NCI-H1694 treated with DMSO at 0.1 percent for 48 hours (cell line): ENCODE measurements around the gene SUCO.

ENCODE experiments used
- DNase-seq: peaks from one replicate; lab custom pipeline; 2025; lab: John Stamatoyannopoulos, UW

Gene SUCO

DNA sequence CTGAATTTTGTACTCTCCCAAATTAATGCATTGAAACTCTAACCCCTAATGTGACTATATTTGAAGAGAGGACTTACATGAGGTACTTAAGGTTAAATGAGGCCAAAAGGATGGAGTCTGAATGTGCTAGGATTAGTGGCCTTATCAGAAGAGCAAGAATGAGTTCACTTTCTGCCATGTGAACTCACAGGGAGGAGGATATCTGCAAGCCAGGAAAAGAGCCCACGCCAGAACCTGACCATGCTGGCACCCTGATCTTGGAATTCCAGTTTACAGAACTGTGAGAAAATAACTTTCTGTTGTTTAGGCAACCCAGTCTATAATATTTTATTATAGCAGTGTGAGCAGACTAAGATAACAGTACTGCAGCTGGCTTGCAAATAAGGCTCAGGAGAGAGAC lies 113.7 kb downstream of the SUCO start:
- no peak for DNase-seq

DNA sequence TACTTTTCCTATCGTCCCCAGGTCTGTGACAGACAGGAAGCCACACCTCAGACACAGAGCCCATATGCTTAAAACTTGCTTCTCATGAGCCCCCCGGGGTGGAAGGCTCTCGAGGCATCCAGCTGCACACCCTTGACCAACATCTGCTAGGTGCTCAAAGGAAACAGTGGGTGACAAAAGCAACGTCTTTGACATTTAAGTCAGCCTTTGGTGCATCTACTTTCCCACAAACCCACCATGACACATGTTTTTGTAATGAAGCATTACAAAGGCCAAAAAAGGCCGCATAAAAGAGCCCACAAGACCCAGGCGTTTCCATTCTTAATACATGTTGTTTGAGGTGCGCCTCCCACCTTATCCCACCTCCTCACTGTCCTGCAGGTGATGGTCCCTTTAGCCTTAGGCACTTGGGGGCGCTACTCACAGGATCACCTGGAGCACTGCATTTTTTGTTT lies 114.2 kb downstream of the SUCO start:
- DNase-seq, result no peak

DNA sequence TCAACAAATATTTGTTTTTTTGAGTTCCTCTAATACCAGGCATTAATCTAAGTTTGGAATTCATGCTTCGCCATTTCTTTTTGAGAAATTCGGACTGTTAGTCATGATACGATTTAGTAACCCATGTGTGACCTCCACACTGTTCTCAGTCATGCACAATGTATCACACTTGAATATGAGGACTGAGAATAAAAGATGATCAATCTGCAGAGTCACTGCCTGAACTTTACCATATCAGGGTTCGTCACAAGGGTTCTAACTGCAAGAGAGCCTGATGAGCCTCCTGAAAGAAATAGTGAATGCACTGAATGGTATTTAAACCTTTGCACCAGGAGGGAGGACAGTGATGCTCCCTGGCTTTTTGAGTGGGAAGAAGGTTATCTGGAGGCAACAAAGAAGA lies 115.0 kb downstream of the SUCO start:
- no peak for DNase-seq

DNA sequence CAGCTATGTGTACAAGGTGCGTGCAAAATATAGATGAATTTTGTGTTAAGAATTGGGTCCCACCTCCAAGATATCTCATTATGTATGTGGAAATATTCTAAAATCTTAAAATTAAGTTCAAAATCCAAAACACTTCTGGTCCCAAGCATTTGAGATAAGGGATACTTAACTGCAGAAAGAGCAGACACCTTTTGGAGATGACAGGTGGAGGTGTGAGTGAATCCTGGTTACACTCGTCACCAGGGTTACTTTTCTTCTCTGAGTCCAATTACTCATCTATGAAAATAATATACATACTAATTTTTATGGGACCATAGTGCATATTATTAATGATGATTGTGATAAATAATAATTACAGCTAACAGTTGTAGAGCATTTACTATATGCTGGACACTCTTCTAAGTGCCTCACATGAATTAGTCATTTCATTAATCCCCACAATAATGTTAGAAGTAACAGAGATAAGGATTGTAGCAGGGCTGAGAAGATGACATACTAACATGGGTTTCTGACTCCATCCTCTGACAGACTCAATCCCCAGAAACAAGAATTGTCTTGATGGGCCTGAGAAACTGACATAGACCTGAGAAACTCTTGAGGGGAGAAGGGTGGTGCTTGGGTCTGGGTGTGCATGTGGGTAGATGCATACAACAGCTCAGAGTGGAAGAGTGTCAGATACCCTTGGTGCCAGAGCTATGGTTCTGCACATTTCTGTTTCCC lies 117.7 kb downstream of the SUCO start:
- DNase-seq, result no peak

DNA sequence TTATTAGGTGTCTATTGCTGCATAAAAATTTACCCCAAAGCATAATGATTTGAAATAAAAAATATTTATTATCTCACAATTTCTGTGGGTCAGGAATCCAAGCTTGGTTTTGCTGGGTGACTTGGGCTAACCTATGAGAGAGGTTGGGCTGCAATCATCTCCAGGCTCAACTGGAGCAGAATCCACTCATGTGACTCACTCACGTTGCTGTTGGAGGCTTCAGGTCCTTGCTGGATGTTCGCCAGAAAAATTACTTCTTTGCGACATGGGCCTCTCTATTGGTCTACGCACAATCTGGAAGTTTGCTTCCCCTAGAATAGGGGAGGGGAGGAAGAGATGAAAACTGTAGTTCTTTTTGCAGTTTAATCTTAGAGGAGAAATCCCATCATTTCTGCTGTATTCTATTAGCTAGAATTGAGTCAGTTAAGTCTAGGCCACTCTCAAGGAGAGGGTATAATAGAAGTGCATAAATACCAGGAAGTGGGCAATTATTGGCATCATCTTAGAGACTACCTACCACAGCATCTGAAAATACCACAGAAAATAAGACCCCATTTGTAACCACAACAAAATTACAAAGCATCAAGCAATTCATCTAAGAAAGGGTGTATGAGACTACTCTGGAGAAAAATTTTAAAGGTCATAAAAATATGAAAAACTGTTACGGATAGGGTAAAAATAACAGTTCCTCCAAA lies 120.2 kb downstream of the SUCO start:
- no peak for DNase-seq

DNA sequence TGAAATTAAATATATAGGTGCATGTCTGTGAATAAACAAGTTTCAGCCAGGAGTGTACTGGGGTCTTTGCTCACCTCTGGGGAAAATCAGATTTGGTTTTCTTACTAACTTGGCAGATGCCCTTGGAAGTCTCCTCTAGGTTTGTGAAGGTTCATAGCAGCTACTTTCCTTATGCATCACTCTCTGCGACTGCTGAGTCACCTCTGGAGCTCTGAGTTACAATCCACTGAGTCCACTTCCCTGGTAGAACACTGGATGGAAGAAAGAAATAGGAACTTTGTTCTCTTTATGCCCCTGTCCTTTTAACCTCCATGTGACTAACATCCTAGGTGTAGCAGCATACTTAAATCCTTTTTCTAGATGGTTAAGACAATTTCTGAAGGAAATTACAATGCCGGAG lies 121.6 kb downstream of the SUCO start:
- DNase-seq, result no peak

DNA sequence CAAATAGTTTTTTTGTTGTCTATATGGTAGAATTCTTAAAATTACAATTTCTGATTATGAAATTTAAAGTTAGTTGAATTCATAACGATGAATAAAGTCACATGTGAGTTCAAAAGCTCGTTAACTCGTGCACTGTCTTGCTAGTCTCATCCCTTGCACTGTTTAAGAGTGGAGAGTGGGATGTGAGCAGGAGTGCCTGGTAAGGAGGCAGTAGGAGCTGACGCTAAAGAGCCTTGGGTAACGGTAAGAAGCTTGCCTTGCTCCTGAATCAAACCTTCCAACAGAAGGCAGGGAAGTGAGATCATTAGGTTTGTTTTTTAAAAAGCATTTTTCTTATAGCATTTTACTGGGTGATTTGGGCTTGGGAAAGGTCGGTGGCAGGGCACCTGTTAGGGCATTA lies 123.6 kb downstream of the SUCO start:
- no peak for DNase-seq

DNA sequence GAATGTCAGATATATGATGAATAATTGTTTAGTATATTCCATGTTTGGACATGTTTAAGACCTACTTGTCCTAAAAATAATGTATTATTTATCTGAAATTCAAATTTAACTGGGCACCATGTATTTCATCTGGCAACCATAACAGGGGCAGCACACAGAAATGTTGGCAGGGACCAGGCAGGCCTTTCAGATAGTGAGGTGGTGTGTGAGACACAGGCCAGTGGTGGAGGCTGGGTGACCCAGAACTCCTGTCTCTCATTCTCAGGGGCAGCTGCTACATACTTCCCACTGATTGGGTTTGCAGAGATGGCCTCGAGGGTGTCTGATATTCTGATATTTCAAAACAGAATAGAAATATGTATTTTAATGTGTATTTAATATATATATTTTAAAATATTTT lies 124.6 kb downstream of the SUCO start:
- DNase-seq, result no peak

DNA sequence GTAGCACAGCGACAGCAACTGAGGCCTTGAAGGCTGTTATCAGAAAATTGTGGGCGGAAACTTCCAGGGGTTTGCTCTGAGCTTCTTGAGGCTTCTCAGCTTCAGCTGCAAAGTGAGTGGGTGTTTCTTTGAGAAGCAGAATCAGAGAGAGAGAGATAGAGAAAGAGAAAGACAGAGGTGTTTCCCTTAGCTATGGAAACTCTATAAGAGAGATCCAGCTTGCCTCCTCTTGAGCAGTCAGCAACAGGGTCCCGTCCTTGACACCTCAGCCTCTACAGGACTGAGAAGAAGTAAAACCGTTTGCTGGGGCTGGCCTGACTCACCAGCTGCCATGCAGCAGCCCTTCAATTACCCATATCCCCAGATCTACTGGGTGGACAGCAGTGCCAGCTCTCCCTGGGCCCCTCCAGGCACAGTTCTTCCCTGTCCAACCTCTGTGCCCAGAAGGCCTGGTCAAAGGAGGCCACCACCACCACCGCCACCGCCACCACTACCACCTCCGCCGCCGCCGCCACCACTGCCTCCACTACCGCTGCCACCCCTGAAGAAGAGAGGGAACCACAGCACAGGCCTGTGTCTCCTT lies 126.0 kb downstream of the SUCO start, which contains the start of gene FASLG:
TSS of gene FASLG (plus strand) at position 233 of the 583 bp plus-strand sequence. CDS start at position 332, 99 bp downstream.
- DNase-seq, result no peak

DNA sequence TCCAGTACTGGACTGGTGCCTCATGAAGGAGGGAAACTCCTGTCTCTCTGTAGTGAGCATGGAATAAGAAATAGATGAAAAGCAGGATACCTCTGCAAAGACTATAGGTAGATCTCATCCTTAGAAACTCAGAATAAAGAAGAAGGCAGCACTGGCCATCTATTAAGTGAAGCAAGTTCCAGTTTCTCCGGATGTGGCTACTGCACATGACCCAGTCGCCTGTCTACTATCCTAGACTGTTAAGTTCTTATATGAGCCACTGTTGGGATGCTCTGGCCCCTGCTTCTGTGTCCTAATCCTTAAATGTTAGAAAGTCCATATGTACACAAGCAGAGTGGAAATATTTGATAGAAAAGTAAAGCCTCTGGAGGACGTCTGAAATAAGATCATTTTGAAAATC lies 128.2 kb downstream of the SUCO start:
- no peak for DNase-seq
